HG03521 (cell line): Measurements from ENCODE around the gene CHMP2A.

Experiments
- ATAC-seq: cut with Tn5 transposase; IDR thresholded peaks from one replicate; pipeline ENCODE4 v1.9.1; 2021; ENCODE audit warnings: mild to moderate bottlenecking, moderate library complexity; ENCODE audit not compliant: unreplicated experiment

The CHMP2A gene

GRCh38 chr19:58570770-58571574 lies 16.1 kb upstream of the CHMP2A start:
- no peak for ATAC-seq

GRCh38 chr19:58569943-58570670 lies 15.2 kb upstream of the CHMP2A start:
- no peak for ATAC-seq

- no peak for ATAC-seq
Measured at GRCh38 chr19:58569191-58569942, 14.5 kb upstream of the CHMP2A start.

- ATAC-seq: no peak
Measured at GRCh38 chr19:58568453-58569130, 13.7 kb upstream of the CHMP2A start.

GRCh38 chr19:58566989-58567388 lies 12.1 kb upstream of the CHMP2A start:
- ATAC-seq: no peak

GRCh38 chr19:58563823-58564222 lies 8.9 kb upstream of the CHMP2A start:
- no peak for ATAC-seq

GRCh38 chr19:58563034-58563573 lies 8.2 kb upstream of the CHMP2A start:
- no peak for ATAC-seq

GRCh38 chr19:58562122-58563033 lies 7.5 kb upstream of the CHMP2A start:
- no peak for ATAC-seq

GRCh38 chr19:58561373-58562121 lies 6.6 kb upstream of the CHMP2A start:
- no peak for ATAC-seq

GRCh38 chr19:58560921-58561320 lies 6.0 kb upstream of the CHMP2A start:
- ATAC-seq: no peak

GRCh38 chr19:58560007-58560887 lies 5.3 kb upstream of the CHMP2A start:
- ATAC-seq: no peak

- ATAC-seq: no peak
Measured at GRCh38 chr19:58559275-58560006, 4.5 kb upstream of the CHMP2A start.

GRCh38 chr19:58558623-58559274 lies 3.8 kb upstream of the CHMP2A start:
- peak; percentile 50 for ATAC-seq

GRCh38 chr19:58558066-58558622 lies 3.2 kb upstream of the CHMP2A start, which contains the start of gene UBE2M:
Gene UBE2M, minus strand, starts transcription at chr19:58558611. Its CDS starts 230 bp downstream, at chr19:58558381.
- peak; percentile 3 for ATAC-seq

- ATAC-seq: no peak
Measured at GRCh38 chr19:58557221-58558065, 2.5 kb upstream of the CHMP2A start.
